Measurements from ENCODE around the gene AHNAK2. TPM values are rescaled to one million over a fixed set of nuclear protein-coding genes. Genes with fewer than 3 reads are reported as not detected.

AHNAK2 gene
- total and polyA plus RNA-seq, 2 experiments from 2014 or later = 1.8 to 4.6 TPM

GRCh38 chr14:104979758-104980610 is 1.8 kb upstream of the AHNAK2 start:
- peak; percentile 39 for DNase-seq (ENCODE audit: low spot score)
- H3K4me1 ChIP-seq (ENCODE audit: insufficient read depth) = peaks cover 17% of the 10 kb centered on the region
- H3K4me2 ChIP-seq = no peak overlapping the region

GRCh38 chr14:104978746-104979691 is 845 bp upstream of the AHNAK2 start:
- Histone ChIP-seq H3K27ac (no peak overlapping the region), H3K9me3 (ENCODE audit: low read depth) (no peaks in the 10 kb centered on the region), H3K4me3 (peak overlapping the region; percentile 39), H3K4me2 (peak overlapping the region; percentile 98), H4K20me1 (ENCODE audit: insufficient read depth, poor library complexity, severe bottlenecking) (no peaks in the 10 kb centered on the region), H3K27me3 (no peaks in the 10 kb centered on the region), H2AFZ (peak overlapping the region; percentile 71), H3K79me2 (no peaks in the 10 kb centered on the region), H3K36me3 (replicated peaks; ENCODE audit: insufficient read depth, low read depth) (no peaks in the 10 kb centered on the region), H3K4me1 (ENCODE audit: insufficient read depth) (peaks cover 23% of the 10 kb centered on the region), H3K9me2 (replicated peaks; ENCODE audit: insufficient read depth) (no peaks in the 10 kb centered on the region)
- TF ChIP-seq CTCF (IDR thresholded peaks at IDR 0.05; ENCODE audit: poor library complexity) (no peak), EZH2phosphoT487 (IDR thresholded peaks at IDR 0.05; ENCODE audit: low read depth, severe bottlenecking, unreplicated experiment) (no peak), EZH2 (IDR thresholded peaks at IDR 0.05; ENCODE audit: borderline replicate concordance) (no peak)
- 44% methylated on average over 31 of the region's 32 CpGs for WGBS (ENCODE audit: low lambda C conversion rate, missing lambda C conversion rate)
- DNase-seq (ENCODE audit: low spot score) = peak; percentile 9

More at GRCh38 chr14:104979758-104980610, 1.8 kb upstream of the AHNAK2 start:
- H3K9me3 ChIP-seq (ENCODE audit: low read depth) = no peaks in the 10 kb centered on the region
- no peaks in the 10 kb centered on the region for H3K27me3 ChIP-seq
- H3K9me2 ChIP-seq (replicated peaks; ENCODE audit: insufficient read depth) = no peaks in the 10 kb centered on the region
- no peaks in the 10 kb centered on the region for H4K20me1 ChIP-seq (ENCODE audit: insufficient read depth, poor library complexity, severe bottlenecking)
- H3K79me2 ChIP-seq = no peaks in the 10 kb centered on the region
- TF ChIP-seq EZH2 (IDR thresholded peaks at IDR 0.05; ENCODE audit: borderline replicate concordance) = no peak
- no peak for TF ChIP-seq EZH2phosphoT487 (IDR thresholded peaks at IDR 0.05; ENCODE audit: low read depth, severe bottlenecking, unreplicated experiment)
- no peak for TF ChIP-seq CTCF (IDR thresholded peaks at IDR 0.05; ENCODE audit: poor library complexity)
- H3K4me3 ChIP-seq = no peak overlapping the region
- WGBS (ENCODE audit: low lambda C conversion rate, missing lambda C conversion rate) = 78% methylated on average over 19 of the region's 19 CpGs
- no peak overlapping the region for H3K27ac ChIP-seq
- H3K36me3 ChIP-seq (replicated peaks; ENCODE audit: insufficient read depth, low read depth) = no peaks in the 10 kb centered on the region
- H2AFZ ChIP-seq = no peak overlapping the region

- H3K4me3 ChIP-seq = no peak overlapping the region
- H3K27ac ChIP-seq = no peak overlapping the region
- 81% methylated on average over 11 of the region's 11 CpGs for WGBS (ENCODE audit: low lambda C conversion rate, missing lambda C conversion rate)
- no peaks in the 10 kb centered on the region for H4K20me1 ChIP-seq (ENCODE audit: insufficient read depth, poor library complexity, severe bottlenecking)
- DNase-seq (ENCODE audit: low spot score) = peak; percentile 6
- no peaks in the 10 kb centered on the region for H3K79me2 ChIP-seq
- H3K9me2 ChIP-seq (replicated peaks; ENCODE audit: insufficient read depth) = no peaks in the 10 kb centered on the region
- peak overlapping the region; percentile 98 for H3K4me2 ChIP-seq
- H3K9me3 ChIP-seq (ENCODE audit: low read depth) = no peaks in the 10 kb centered on the region
- no peaks in the 10 kb centered on the region for H3K27me3 ChIP-seq
- peaks cover 40% of the 10 kb centered on the region for H3K4me1 ChIP-seq (ENCODE audit: insufficient read depth)
- peak overlapping the region; percentile 78 for H2AFZ ChIP-seq
- no peaks in the 10 kb centered on the region for H3K36me3 ChIP-seq (replicated peaks; ENCODE audit: insufficient read depth, low read depth)
- TF ChIP-seq EZH2phosphoT487 (IDR thresholded peaks at IDR 0.05; ENCODE audit: low read depth, severe bottlenecking, unreplicated experiment) = no peak
- TF ChIP-seq EZH2 (IDR thresholded peaks at IDR 0.05; ENCODE audit: borderline replicate concordance) = no peak
- TF ChIP-seq CTCF (IDR thresholded peaks at IDR 0.05; ENCODE audit: poor library complexity) = no peak
Measured at GRCh38 chr14:104977008-104977680, 1.0 kb downstream of the AHNAK2 start.

Data from hepatocyte (in vitro differentiated cells).